K562 (cell line): Measurements from ENCODE around the gene FBXL4. TPM values are rescaled to one million over a fixed set of nuclear protein-coding genes. Genes with fewer than 3 reads are reported as not detected.

Experiments used
- ATAC-seq: fragments of 200-7000 bp; cut with Tn5 transposase; 3 replicates; pipeline ENCODE4 v1.9.1; 2020; ENCODE audit warnings: moderate library complexity
- BruUV-seq: library from RNA; stranded (reverse); fragments of 400-500 nt; replicated peaks from 2 replicates; lab custom pipeline; 2021; lab: Mats Ljungman, UMichigan
- CTCF ChIA-PET: fragments of 300-600 bp; formaldehyde crosslinking; extraction: SDS; loops from one replicate; lab custom pipeline; 2021; ENCODE audit warnings: low intra/inter-chr PET ratio; lab: Yijun Ruan, JAX
- POLR2A ChIA-PET: fragments of 300-600, 350-650 bp; sonication (Branson Sonifier 250); formaldehyde crosslinking; extraction: SDS; loops from one replicate; lab custom pipeline; 2021; ENCODE audit warnings: antibody characterized with exemption, inconsistent platforms; lab: Yijun Ruan, JAX
- DNase-seq, 4 experiments: peaks; one replicate each; pipeline versions ENCODE4 v3.0.0 to v3.0.0-alpha.2; 2011 to 2018; ENCODE audit warnings: low spot score in 3 of 4, mixed read lengths in 3 of 4; ENCODE audit errors: extremely low read depth in 1 of 4
- FAIRE-seq: peaks from 2 replicates; lab custom pipeline; 2011; peaks lifted over from hg19 to GRCh38; lab: Jason Lieb, UNC
- H2AFZ ChIP-seq: 2 replicates; pipeline ENCODE4 v1.6.0; 2011; ENCODE audit warnings: low read depth, low read length, control low read depth, inconsistent platforms
- H3K27ac ChIP-seq: fragments of 200-600 bp; 3 replicates; pipeline ENCODE4 v1.8.0; 2011; ENCODE audit warnings: low read depth, mild to moderate bottlenecking, control low read depth, inconsistent platforms, low read length, moderate library complexity, mixed read lengths; ENCODE audit errors: extremely low read depth
- H3K27me3 ChIP-seq, 2 experiments: fragments of 300-600 bp in 1 of 2; 2 replicates in 1 of 2; 3 replicates in 1 of 2; pipeline versions ENCODE4 v1.6.0 to v1.8.0; 2011; ENCODE audit warnings: inconsistent platforms in 2 of 2, low read length in 2 of 2, mild to moderate bottlenecking in 1 of 2, mixed read lengths in 1 of 2, moderate library complexity in 1 of 2; ENCODE audit not compliant: control insufficient read depth in 2 of 2, insufficient read depth in 2 of 2
- H3K36me3 ChIP-seq: fragments of 300-600 bp; 3 replicates; pipeline ENCODE4 v1.8.0; 2011; ENCODE audit warnings: mild to moderate bottlenecking, low read length, inconsistent platforms; ENCODE audit not compliant: control insufficient read depth, insufficient read depth
- H3K4me1 ChIP-seq, 2 experiments: fragments of 200-600 bp in 1 of 2; replicated peaks in 1 of 2; 2 replicates in 1 of 2; 3 replicates in 1 of 2; pipeline versions ENCODE4 v1.5.1 to v1.8.0; 2011; ENCODE audit warnings: inconsistent platforms in 2 of 2, low read length in 2 of 2, mild to moderate bottlenecking in 1 of 2, mixed read lengths in 1 of 2, moderate library complexity in 1 of 2; ENCODE audit not compliant: control insufficient read depth in 2 of 2, insufficient read depth in 2 of 2
- H3K4me2 ChIP-seq: 2 replicates; pipeline ENCODE4 v1.6.1; 2011; ENCODE audit warnings: low read length, control low read depth, inconsistent platforms, mixed read lengths; ENCODE audit not compliant: insufficient read depth
- H3K4me3 ChIP-seq: fragments of 200-600 bp; sonication (generic), shearing (Covaris generic); 2 replicates; pipeline ENCODE4 v1.5.1; 2016; ENCODE audit warnings: control low read depth, inconsistent platforms
- H3K79me2 ChIP-seq: fragments of 200-600 bp; 3 replicates; pipeline ENCODE4 v1.8.0; 2011; ENCODE audit warnings: low read length, inconsistent platforms; ENCODE audit not compliant: control insufficient read depth, insufficient read depth
- H3K9ac ChIP-seq, 2 experiments: 2 replicates each; pipeline versions ENCODE4 v1.6.0 to v1.6.1; 2011; ENCODE audit warnings: low read depth in 2 of 2, low read length in 2 of 2, control low read depth in 1 of 2, inconsistent platforms in 1 of 2, mild to moderate bottlenecking in 1 of 2, mixed read lengths in 1 of 2; ENCODE audit not compliant: insufficient read depth in 1 of 2
- H3K9me1 ChIP-seq: one replicate; pipeline ENCODE4 v1.6.0; 2011; ENCODE audit warnings: inconsistent platforms, mild to moderate bottlenecking, low read length, moderate library complexity; ENCODE audit not compliant: control insufficient read depth, insufficient read depth
- H3K9me3 ChIP-seq: replicated peaks from 2 replicates; pipeline ENCODE4 v1.5.1; 2011; ENCODE audit warnings: low read depth, low read length, inconsistent platforms; ENCODE audit not compliant: control insufficient read depth, insufficient read depth
- H4K20me1 ChIP-seq: replicated peaks from 2 replicates; pipeline ENCODE4 v1.6.1; 2011; ENCODE audit warnings: low read length, inconsistent platforms, mixed read lengths; ENCODE audit not compliant: control insufficient read depth, insufficient read depth
- DPF2 ChIP-seq: fragments of 450-650 bp; IDR thresholded peaks from 2 replicates; pipeline ENCODE4 v1.6.1; 2016
- HES1 ChIP-seq: fragments of 450-650 bp; IDR thresholded peaks from 2 replicates; pipeline ENCODE4 v1.6.1; 2016; ENCODE audit warnings: low read depth, mild to moderate bottlenecking, moderate library complexity
- IFI16 ChIP-seq: fragments of 250-450 bp; sonication (Bioruptor Pico); IDR thresholded peaks from 2 replicates; pipeline ENCODE4 v2.1.2; 2022; ENCODE audit warnings: mild to moderate bottlenecking, inconsistent platforms
- STAG1 ChIP-seq: sonication (generic); formaldehyde crosslinking; IDR thresholded peaks from 2 replicates; pipeline ENCODE4 v1.5.0; 2020; ENCODE audit warnings: missing genetic modification reagents, borderline replicate concordance
- ZFP30 ChIP-seq: fragments of 250-450 bp; sonication (Bioruptor Pico); IDR thresholded peaks from 2 replicates; pipeline ENCODE4 v1.8.0; 2022; ENCODE audit warnings: moderate library complexity, mild to moderate bottlenecking, inconsistent platforms, borderline replicate concordance
- ZNF77 ChIP-seq: fragments of 250-450 bp; sonication (Bioruptor Pico); IDR thresholded peaks from 2 replicates; pipeline ENCODE4 v1.5.0; 2020
- WGBS: fragments of 100-300 bp; shearing (Covaris generic); methylation state at CpG from one replicate; pipeline ENCODE4 v1.1.6; 2016; ENCODE audit warnings: low coverage, mixed read lengths; ENCODE audit not compliant: insufficient coverage; ENCODE audit errors: missing lambda C conversion rate; 5-methylcytosine and 5-hydroxymethylcytosine counted together
- in situ Hi-C: fragments of 300-500 bp; cut with MboI; formaldehyde crosslinking; loops from 4 replicates; pipeline ENCODE4 v1.15.0; 2018; ENCODE audit warnings: inconsistent platforms, mixed read lengths
- intact Hi-C: fragments of 100-400 bp; cut with micrococcal nuclease; formaldehyde crosslinking; loops from 2 replicates; pipeline ENCODE4 v1.14.2; 2022
- polyA plus RNA-seq, 8 experiments: library from polyadenylated mRNA; depleted of rRNA in 4 of 8; stranded (reverse) in 5 of 8; unstranded in 3 of 8; fragments of >200 nt; fragmentation: Nextera tagmentation in 2 of 8; fragmentation: Illumina TruSeq in 1 of 8; extraction: Ambion mirVana in 2 of 8; extraction: Trizol in 1 of 8; gene quantifications; 2 replicates each; pipeline versions ENCODE4 v1.2.1 to v1.2.3, GENCODE V29; 2011 to 2014; ENCODE audit warnings: inconsistent platforms in 1 of 8, missing spikeins in 1 of 8
- total RNA-seq, 7 experiments: library from RNA; depleted of rRNA in 6 of 7; stranded (reverse); fragments of >200 nt in 6 of 7; fragmentation: Illumina TruSeq in 2 of 7; extraction: Trizol in 2 of 7; gene quantifications; 2 replicates each; pipeline versions ENCODE4 v1.2.1 to v1.2.3, GENCODE V29; 2011 to 2021; ENCODE audit warnings: low replicate concordance in 1 of 7
- TF ChIP-seq, protein P1 (sequence below): fragments of 450-650 bp; conservative IDR thresholded peaks from 2 replicates; pipeline ENCODE4 v1.6.1; 2016; ENCODE audit warnings: missing genetic modification characterization, low read depth, mild to moderate bottlenecking, control low read depth, missing compliant biosample characterization

Gene FBXL4
- total and polyA plus RNA-seq, 9 of the 15 experiments (the other 6 are each of a cell fraction or from before 2014, with no cell fraction given): 4.2 to 23.1 (median 7.7) TPM

GRCh38 chr6:98825600-98826230 lies 122.0 kb downstream of the FBXL4 start:
- no peaks in the 10 kb centered on the region for H3K9me3 ChIP-seq
- H4K20me1 ChIP-seq: no peaks in the 10 kb centered on the region
- H3K9ac ChIP-seq: no peak overlapping the region
- ChIA-PET POLR2A (interaction anchor here (0.8 kb wide), 1 partner anchor 17 kb away, joined by 3 read pairs; no protein-coding TSS in a partner anchor), CTCF (no interaction called here)
- no TSS peak for BruUV-seq
- 7% methylated on average over 16 of the region's 19 CpGs for WGBS
- TF ChIP-seq ZNF77 (CRISPR knock-in tag) (no peak), IFI16 (no peak), ZFP30 (CRISPR knock-in tag) (no peak), DPF2 (no peak), HES1 (no peak), STAG1 (CRISPR knock-in tag) (no peak)
- TF ChIP-seq, protein P1, sequence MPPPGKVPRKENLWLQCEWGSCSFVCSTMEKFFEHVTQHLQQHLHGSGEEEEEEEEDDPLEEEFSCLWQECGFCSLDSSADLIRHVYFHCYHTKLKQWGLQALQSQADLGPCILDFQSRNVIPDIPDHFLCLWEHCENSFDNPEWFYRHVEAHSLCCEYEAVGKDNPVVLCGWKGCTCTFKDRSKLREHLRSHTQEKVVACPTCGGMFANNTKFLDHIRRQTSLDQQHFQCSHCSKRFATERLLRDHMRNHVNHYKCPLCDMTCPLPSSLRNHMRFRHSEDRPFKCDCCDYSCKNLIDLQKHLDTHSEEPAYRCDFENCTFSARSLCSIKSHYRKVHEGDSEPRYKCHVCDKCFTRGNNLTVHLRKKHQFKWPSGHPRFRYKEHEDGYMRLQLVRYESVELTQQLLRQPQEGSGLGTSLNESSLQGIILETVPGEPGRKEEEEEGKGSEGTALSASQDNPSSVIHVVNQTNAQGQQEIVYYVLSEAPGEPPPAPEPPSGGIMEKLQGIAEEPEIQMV (tag): no peak
- H3K27me3 ChIP-seq: peaks cover 27 to 34% of the 10 kb centered on the region in 2 experiments
- intact Hi-C loops (no loop called here), in situ Hi-C loops (no loop called here)
- H3K79me2 ChIP-seq: no peaks in the 10 kb centered on the region
- no peak for FAIRE-seq
- no peaks in the 10 kb centered on the region for H3K36me3 ChIP-seq
- no peak overlapping the region for H3K4me2 ChIP-seq
- H3K4me1 ChIP-seq: peaks cover 0 to 12% of the 10 kb centered on the region in 2 experiments; a peak in 2 of 5 replicates
- DNase-seq: no peak
- H3K9me1 ChIP-seq: no peaks in the 10 kb centered on the region
- H3K27ac ChIP-seq: no peak overlapping the region
- H2AFZ ChIP-seq: no peak overlapping the region
- no peak for ATAC-seq
- no peak overlapping the region for H3K4me3 ChIP-seq
